Neutrophil (primary cell): Measurements from ENCODE around the gene CETN3.
"Not testable (repeated sequence)": the region's sequence is repeated elsewhere in the genome, so short reads cannot be mapped to it uniquely, and the experiment has no call there.

ENCODE experiments used
- H3K27ac ChIP-seq: fragments of 200-600 bp; sonication (generic); 2 replicates; pipeline ENCODE4 v1.5.1; 2016; ENCODE audit warnings: mild to moderate bottlenecking, moderate library complexity
- H3K27me3 ChIP-seq: fragments of 200-600 bp; sonication (generic); 2 replicates; pipeline ENCODE4 v1.6.0; 2016; ENCODE audit warnings: mild to moderate bottlenecking
- H3K36me3 ChIP-seq: fragments of 200-600 bp; sonication (generic); 2 replicates; pipeline ENCODE4 v1.5.1; 2017
- H3K4me1 ChIP-seq, 2 experiments: fragments of 200-600 bp in 1 of 2; sonication (generic) in 1 of 2; 1 replicate in 1 of 2; 2 replicates in 1 of 2; pipeline versions ENCODE4 v1.5.1 to v1.6.1; 2013 to 2016; ENCODE audit warnings: low read depth in 1 of 2, low read length in 1 of 2, mild to moderate bottlenecking in 1 of 2, moderate library complexity in 1 of 2; ENCODE audit not compliant: control insufficient read depth in 1 of 2, insufficient read depth in 1 of 2
- H3K4me3 ChIP-seq, 2 experiments: fragments of 200-600 bp in 1 of 2; sonication (generic) in 1 of 2; 1 replicate in 1 of 2; 2 replicates in 1 of 2; pipeline ENCODE4 v1.5.1; 2013 to 2016; ENCODE audit warnings: low read depth in 1 of 2, low read length in 1 of 2, mild to moderate bottlenecking in 1 of 2, moderate library complexity in 1 of 2
- H3K9me3 ChIP-seq: fragments of 200-600 bp; sonication (generic); 2 replicates; pipeline ENCODE4 v1.5.1; 2016
- TF ChIP-seq, protein P1 (sequence below): fragments of 200-600 bp; sonication (generic); IDR thresholded peaks from 2 replicates; pipeline ENCODE4 v1.5.1; 2016; ENCODE audit warnings: antibody characterized with exemption

CETN3 gene

DNA sequence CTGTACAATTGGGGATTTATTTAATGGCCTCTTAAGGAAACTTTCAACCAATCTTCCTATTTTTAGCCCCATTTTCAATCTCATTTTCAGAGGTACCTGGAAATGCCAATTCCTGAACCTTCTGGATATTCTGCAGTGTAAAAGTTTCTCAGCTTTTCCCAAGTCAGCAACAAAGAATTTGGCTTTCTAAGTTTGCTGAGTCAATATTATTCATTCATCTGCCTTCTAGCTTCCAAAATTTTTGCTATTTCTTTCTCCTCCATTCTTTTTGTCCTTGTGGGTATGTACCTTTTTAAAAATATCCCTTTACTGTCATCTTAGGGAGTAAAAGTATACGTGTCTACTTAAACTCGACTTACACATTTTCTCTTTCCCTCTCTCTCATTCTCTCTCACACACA is 25.7 kb downstream of the CETN3 start:
- H3K4me3 ChIP-seq: no peak overlapping the region
- TF ChIP-seq, protein P1, sequence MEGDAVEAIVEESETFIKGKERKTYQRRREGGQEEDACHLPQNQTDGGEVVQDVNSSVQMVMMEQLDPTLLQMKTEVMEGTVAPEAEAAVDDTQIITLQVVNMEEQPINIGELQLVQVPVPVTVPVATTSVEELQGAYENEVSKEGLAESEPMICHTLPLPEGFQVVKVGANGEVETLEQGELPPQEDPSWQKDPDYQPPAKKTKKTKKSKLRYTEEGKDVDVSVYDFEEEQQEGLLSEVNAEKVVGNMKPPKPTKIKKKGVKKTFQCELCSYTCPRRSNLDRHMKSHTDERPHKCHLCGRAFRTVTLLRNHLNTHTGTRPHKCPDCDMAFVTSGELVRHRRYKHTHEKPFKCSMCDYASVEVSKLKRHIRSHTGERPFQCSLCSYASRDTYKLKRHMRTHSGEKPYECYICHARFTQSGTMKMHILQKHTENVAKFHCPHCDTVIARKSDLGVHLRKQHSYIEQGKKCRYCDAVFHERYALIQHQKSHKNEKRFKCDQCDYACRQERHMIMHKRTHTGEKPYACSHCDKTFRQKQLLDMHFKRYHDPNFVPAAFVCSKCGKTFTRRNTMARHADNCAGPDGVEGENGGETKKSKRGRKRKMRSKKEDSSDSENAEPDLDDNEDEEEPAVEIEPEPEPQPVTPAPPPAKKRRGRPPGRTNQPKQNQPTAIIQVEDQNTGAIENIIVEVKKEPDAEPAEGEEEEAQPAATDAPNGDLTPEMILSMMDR: no peak
- no peaks in the 10 kb centered on the region for H3K9me3 ChIP-seq

DNA sequence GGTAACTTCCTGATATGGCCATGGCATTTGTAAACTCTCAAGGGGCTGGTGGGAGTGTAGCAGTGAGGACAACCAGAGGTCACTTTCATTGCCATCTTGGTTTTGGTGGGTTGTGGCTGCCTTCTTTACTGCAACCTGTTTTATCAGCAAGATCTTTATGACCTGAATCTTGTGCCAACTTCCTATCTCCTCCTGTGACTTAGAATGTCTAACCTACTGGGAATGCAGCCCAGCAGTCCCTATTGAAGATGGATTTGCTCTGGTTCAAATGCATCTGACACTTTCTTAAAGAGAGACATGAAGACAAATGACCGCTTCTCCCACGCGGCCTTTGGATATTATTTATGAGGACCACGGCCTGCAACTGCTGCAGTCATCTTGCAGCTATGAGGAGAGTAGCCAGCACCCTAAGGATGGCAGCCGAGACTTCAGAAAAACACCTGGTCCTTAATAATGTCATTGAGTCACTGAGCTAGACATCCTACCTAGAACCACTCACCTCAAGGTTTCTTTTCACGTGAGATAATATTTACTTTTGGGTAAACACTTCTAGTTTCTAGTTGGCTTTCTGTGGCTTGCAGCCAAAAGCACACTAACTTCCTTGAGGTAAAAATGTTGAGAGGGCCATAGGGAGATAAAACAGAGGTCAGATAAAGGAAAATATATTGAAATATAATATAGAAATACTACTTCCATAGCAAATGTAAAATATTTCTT is 28.2 kb downstream of the CETN3 start:
- Histone ChIP-seq H3K27me3 (no peaks in the 10 kb centered on the region), H3K27ac (no peak overlapping the region), H3K9me3 (no peaks in the 10 kb centered on the region), H3K4me3 (no peak overlapping the region), H3K4me1 (no peaks in the 10 kb centered on the region), H3K36me3 (no peaks in the 10 kb centered on the region)
- TF ChIP-seq, protein P1: no peak

More for the DNA sequence above, 25.7 kb downstream of the CETN3 start:
- H3K4me1 ChIP-seq: no peaks in the 10 kb centered on the region
- no peaks in the 10 kb centered on the region for H3K27me3 ChIP-seq
- no peak overlapping the region for H3K27ac ChIP-seq
- no peaks in the 10 kb centered on the region for H3K36me3 ChIP-seq

DNA sequence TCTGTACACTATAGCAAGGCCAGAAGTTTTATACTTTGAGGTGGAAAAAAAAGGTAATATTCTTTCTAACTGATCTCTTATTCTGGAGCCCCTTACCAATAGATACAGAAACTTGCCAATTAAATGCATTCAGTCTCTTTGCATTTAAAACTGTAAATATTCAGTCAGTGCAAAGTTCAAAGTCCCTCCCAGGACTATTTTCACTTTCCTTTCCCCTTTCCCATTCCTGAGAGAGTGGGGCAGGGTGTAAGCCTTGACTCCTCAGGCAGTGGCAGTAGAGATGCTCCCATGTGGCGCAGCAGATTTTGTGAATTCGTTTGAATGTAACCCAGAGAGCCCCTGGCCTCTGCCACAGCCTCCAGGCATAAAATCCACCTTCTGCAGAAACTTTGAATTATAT is 29.9 kb downstream of the CETN3 start:
- Histone ChIP-seq H3K27me3 (no peaks in the 10 kb centered on the region), H3K27ac (no peak overlapping the region), H3K4me3 (no peak overlapping the region), H3K36me3 (no peaks in the 10 kb centered on the region), H3K9me3 (no peaks in the 10 kb centered on the region), H3K4me1 (no peaks in the 10 kb centered on the region)
- TF ChIP-seq, protein P1: no peak

DNA sequence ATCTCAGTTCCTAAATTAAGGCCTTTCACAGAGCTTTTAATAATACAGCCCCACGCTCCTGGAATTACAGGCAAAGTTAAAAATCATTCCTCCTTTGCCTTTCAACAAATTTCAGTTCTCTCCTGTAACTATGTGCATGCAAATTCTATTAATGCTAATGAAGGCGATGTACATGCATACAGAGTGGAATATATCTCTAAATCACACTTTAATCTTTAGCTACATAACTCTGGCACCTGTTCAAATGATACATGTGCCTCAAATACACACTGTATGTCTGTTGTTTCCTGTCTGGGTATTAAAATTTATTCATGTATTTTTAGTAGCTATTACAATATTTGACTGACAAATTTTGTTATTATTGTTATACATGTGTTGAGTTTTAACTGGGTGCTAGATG is 30.8 kb downstream of the CETN3 start:
- no peaks in the 10 kb centered on the region for H3K36me3 ChIP-seq
- TF ChIP-seq, protein P1: no peak
- no peaks in the 10 kb centered on the region for H3K9me3 ChIP-seq
- H3K4me3 ChIP-seq: no peak overlapping the region
- H3K4me1 ChIP-seq: no peaks in the 10 kb centered on the region
- no peaks in the 10 kb centered on the region for H3K27me3 ChIP-seq
- H3K27ac ChIP-seq: no peak overlapping the region

DNA sequence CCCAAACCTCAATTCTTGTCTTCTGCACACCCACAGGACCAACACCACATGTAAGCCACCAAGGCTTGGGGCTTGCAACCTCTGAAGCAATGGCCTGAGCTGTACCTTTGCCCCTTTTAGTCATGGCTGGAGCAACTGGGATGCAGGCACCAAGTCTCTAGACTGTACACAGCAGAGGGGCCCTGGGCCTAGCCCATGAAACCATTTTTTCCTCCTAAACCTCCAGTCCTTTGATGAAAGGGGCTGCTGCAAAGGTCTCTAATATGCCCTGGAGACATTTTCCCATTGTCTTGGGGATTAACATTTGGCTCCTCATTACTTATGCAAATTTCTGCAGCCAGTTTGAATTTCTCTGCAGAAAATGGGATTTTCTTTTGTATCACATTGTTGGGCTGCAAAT is 38.3 kb downstream of the CETN3 start:
- not testable (repeated sequence) for H3K36me3 ChIP-seq, H3K27me3 ChIP-seq

DNA sequence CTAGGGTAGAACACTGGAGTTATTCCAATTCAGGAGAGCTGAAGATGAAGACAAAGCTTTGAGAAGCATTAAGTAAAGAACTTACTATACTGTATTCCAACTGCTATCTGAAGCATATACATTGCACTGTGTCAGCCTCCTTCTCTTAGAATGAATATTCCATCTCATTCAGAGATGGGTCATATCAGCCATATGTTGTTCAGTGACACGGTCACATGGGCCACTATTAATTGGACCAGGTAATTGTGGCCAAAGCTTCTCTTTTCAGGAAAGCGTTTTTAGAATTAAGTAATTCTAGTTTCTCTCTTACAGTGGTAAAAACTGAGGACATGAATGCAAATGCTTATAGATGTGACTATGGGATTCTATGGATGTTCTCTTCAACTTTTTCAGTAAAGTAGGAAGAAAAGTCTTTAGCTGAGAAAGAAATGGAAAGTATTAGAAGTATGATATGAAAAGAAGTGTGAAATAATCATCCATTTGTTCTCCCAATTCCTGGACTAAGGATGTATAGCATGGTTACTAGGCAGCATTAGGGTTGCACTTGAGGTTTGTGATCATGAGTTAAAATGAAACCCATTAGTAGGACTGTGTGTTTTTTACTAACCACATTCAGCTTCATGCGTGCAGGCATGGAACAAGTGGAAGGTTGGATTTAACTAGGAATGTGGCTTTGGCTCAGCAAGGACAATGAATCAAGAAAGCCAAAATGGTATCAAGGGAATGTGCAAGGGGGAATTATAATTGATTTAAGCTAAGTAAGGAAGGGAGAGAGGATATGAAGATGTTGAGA is 40.9 kb downstream of the CETN3 start:
- TF ChIP-seq, protein P1: no peak
- Histone ChIP-seq H3K9me3 (no peaks in the 10 kb centered on the region), H3K4me1 (no peaks in the 10 kb centered on the region), H3K27ac (no peak overlapping the region), H3K36me3 (no peaks in the 10 kb centered on the region), H3K27me3 (peaks cover 7% of the 10 kb centered on the region), H3K4me3 (no peak overlapping the region)

More for the DNA sequence above, 38.3 kb downstream of the CETN3 start:
- H3K4me3 ChIP-seq, H3K27ac ChIP-seq, H3K4me1 ChIP-seq, H3K9me3 ChIP-seq: not testable (repeated sequence)
